GM21825 (cell line): ENCODE data around the gene USP26.
"Not testable (repeated sequence)": the region's sequence is repeated elsewhere in the genome, so short reads cannot be mapped to it uniquely, and the experiment has no call there.

ENCODE experiments used
- ATAC-seq: cut with Tn5 transposase; IDR thresholded peaks from one replicate; pipeline ENCODE4 v1.9.1; 2021; ENCODE audit warnings: mild to moderate bottlenecking, moderate library complexity; ENCODE audit not compliant: unreplicated experiment

Gene USP26

GRCh38 chrX:133044145-133044786, 52.6 kb downstream of the USP26 start:
- ATAC-seq = not testable (repeated sequence)

- no peak for ATAC-seq
These were observed 54.6 kb downstream of the USP26 start for GRCh38 chrX:133042260-133042659.

GRCh38 chrX:133033010-133033409, 63.9 kb downstream of the USP26 start:
- no peak for ATAC-seq

GRCh38 chrX:133018229-133018628, 78.7 kb downstream of the USP26 start:
- no peak for ATAC-seq

- ATAC-seq = no peak
These were observed 89.5 kb downstream of the USP26 start for GRCh38 chrX:133007458-133007857.

GRCh38 chrX:133005616-133006015, 91.3 kb downstream of the USP26 start:
- ATAC-seq = no peak

- ATAC-seq = no peak
These were observed 91.9 kb downstream of the USP26 start for GRCh38 chrX:133005042-133005441.

GRCh38 chrX:132999209-132999608, 97.7 kb downstream of the USP26 start:
- ATAC-seq = no peak

- ATAC-seq = no peak
These were observed 106.1 kb downstream of the USP26 start for GRCh38 chrX:132990835-132991234.

- no peak for ATAC-seq
These were observed 110.4 kb downstream of the USP26 start for GRCh38 chrX:132986556-132986955.

GRCh38 chrX:132984058-132984650, 112.8 kb downstream of the USP26 start:
- no peak for ATAC-seq

- no peak for ATAC-seq
These were observed 113.4 kb downstream of the USP26 start for GRCh38 chrX:132983496-132983895.

- not testable (repeated sequence) for ATAC-seq
These were observed 116.9 kb downstream of the USP26 start for GRCh38 chrX:132980035-132980434.
